ENCODE data around the gene CTDSP2.

DNA sequence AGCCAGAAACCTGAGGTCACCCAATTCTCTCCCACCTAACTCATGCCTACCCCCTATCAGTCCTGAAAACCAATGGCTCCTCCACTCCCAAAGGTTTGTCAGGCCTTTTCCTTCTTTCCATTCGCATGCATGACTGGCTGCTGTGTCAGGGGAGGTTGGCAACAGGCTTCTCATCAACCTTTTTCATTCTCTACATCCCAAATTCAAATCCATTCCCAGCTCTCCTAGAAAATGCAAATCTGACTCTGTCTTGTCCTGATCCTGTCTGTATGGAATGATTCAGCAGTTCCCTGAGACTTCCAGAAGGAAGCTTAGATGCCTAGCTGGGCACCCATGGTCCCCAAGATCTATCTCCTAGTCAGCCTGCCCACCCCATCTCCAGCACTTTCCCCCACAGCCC, 5.0 kb upstream of the CTDSP2 start:
- TF ChIP-seq, protein P1, sequence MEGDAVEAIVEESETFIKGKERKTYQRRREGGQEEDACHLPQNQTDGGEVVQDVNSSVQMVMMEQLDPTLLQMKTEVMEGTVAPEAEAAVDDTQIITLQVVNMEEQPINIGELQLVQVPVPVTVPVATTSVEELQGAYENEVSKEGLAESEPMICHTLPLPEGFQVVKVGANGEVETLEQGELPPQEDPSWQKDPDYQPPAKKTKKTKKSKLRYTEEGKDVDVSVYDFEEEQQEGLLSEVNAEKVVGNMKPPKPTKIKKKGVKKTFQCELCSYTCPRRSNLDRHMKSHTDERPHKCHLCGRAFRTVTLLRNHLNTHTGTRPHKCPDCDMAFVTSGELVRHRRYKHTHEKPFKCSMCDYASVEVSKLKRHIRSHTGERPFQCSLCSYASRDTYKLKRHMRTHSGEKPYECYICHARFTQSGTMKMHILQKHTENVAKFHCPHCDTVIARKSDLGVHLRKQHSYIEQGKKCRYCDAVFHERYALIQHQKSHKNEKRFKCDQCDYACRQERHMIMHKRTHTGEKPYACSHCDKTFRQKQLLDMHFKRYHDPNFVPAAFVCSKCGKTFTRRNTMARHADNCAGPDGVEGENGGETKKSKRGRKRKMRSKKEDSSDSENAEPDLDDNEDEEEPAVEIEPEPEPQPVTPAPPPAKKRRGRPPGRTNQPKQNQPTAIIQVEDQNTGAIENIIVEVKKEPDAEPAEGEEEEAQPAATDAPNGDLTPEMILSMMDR (IDR thresholded peaks at IDR 0.05): no peak
- no peak for TF ChIP-seq POLR2A (IDR thresholded peaks at IDR 0.05)
